Measurements from ENCODE around the gene IFI16. TPM values are rescaled to one million over a fixed set of nuclear protein-coding genes. Genes with fewer than 3 reads are reported as not detected.

The IFI16 gene
- total and polyA plus RNA-seq, 2 of the 4 experiments (the other 2 are of a cell fraction) = 45.0 to 65.3 TPM

- Histone ChIP-seq H3K56ac (ENCODE audit: extremely low read depth, insufficient read depth, low read length) (no peak overlapping the region), H3K23ac (ENCODE audit: low read depth, low read length) (no peak overlapping the region), H3K4ac (ENCODE audit: low read depth, low read length) (no peak overlapping the region), H3K27me3 (ENCODE audit: control insufficient read depth, insufficient read depth, low read length) (no peaks in the 10 kb centered on the region), H3K79me1 (ENCODE audit: low read depth in 1 of 2, low read length in 2 of 2) (no peaks in the 10 kb centered on the region), H3K14ac (replicated peaks; ENCODE audit: low read depth, low read length) (no peak overlapping the region), H2AFZ (replicated peaks; ENCODE audit: low read length, poor library complexity) (no peak overlapping the region), H2AK9ac (replicated peaks; ENCODE audit: low read depth, low read length, poor library complexity) (no peak overlapping the region), H2BK15ac (ENCODE audit: low read depth, low read length) (no peak overlapping the region), H3K36me3 (ENCODE audit: control insufficient read depth, insufficient read depth, low read length) (no peaks in the 10 kb centered on the region), H4K5ac (ENCODE audit: low read depth, low read length) (no peak overlapping the region), H3K27ac (ENCODE audit: insufficient read depth, low read length) (no peak overlapping the region), H4K20me1 (ENCODE audit: insufficient read depth, low read length) (no peaks in the 10 kb centered on the region), H3K18ac (ENCODE audit: low read depth, low read length) (no peak overlapping the region), H3K9ac (ENCODE audit: low read depth, low read length) (no peak overlapping the region), H2AK5ac (ENCODE audit: low read depth, low read length) (no peak overlapping the region), H4K91ac (ENCODE audit: insufficient read depth, low read depth, low read length) (no peak overlapping the region), H3K9me1 (ENCODE audit: insufficient read depth, low read length) (no peaks in the 10 kb centered on the region), H3K4me2 (ENCODE audit: low read depth, low read length) (no peak overlapping the region), H2BK5ac (ENCODE audit: low read depth, low read length, poor library complexity, severe bottlenecking) (no peak overlapping the region), H4K8ac (ENCODE audit: low read depth in 2 of 2, low read length in 2 of 2) (no peak overlapping the region), H3K4me3 (ENCODE audit: insufficient read depth, low read depth, low read length) (no peak overlapping the region), H2BK20ac (ENCODE audit: low read depth, low read length) (no peak overlapping the region), H3K4me1 (ENCODE audit: control insufficient read depth, insufficient read depth, low read length) (no peaks in the 10 kb centered on the region), H2BK120ac (ENCODE audit: low read depth, low read length) (no peak overlapping the region), H3K9me3 (ENCODE audit: control insufficient read depth, insufficient read depth, low read length) (no peaks in the 10 kb centered on the region)
- dilution Hi-C loops (cut with HindIII; ENCODE audit: low sequenced_read_pairs, unreplicated experiment) (no loop called here), in situ Hi-C loops (cut with MboI; ENCODE audit: low sequenced_read_pairs) (no loop called here), intact Hi-C loops (cut with micrococcal nuclease) (no loop called here)
- DNase-seq (peak; percentile 1), ATAC-seq (ENCODE audit: low read depth) (no peak)
- CTCF ChIA-PET = no interaction called here
- POLR2A ChIA-PET (ENCODE audit: unreplicated experiment) = no interaction called here
- no peak for TF ChIP-seq NFE2L2 (IDR thresholded peaks at IDR 0.05; ENCODE audit: low read depth, low read length)
- no peak for TF ChIP-seq FOS (IDR thresholded peaks at IDR 0.05; ENCODE audit: low read depth, low read length)
- no peak for TF ChIP-seq USF2 (IDR thresholded peaks at IDR 0.05; ENCODE audit: low read depth, low read length)
- TF ChIP-seq MAZ (IDR thresholded peaks at IDR 0.05; ENCODE audit: borderline replicate concordance, low read depth, low read length) = no peak
- TF ChIP-seq POLR2A (IDR thresholded peaks at IDR 0.05; ENCODE audit: low read depth, low read length) = no peak
- TF ChIP-seq RAD21 (IDR thresholded peaks at IDR 0.05; ENCODE audit: low read length) = no peak
- TF ChIP-seq SMC3 (IDR thresholded peaks at IDR 0.05; ENCODE audit: low read depth, low read length) = no peak
- no peak for TF ChIP-seq RFX5 (IDR thresholded peaks at IDR 0.05; ENCODE audit: low read depth, low read length)
- TF ChIP-seq CHD1 (IDR thresholded peaks at IDR 0.05; ENCODE audit: low read depth, low read length) = no peak
- no peak for TF ChIP-seq ELK1 (IDR thresholded peaks at IDR 0.05; ENCODE audit: borderline replicate concordance, low read depth, low read length)
- TF ChIP-seq CTCF (conservative IDR thresholded peaks at IDR 0.05; ENCODE audit: low read depth, low read length) = no peak
- no peak for TF ChIP-seq MAFK (IDR thresholded peaks at IDR 0.05; ENCODE audit: low read depth, low read length)
- no peak for TF ChIP-seq RCOR1 (IDR thresholded peaks at IDR 0.05; ENCODE audit: insufficient replicate concordance, low read length)
- no peak for TF ChIP-seq BHLHE40 (IDR thresholded peaks at IDR 0.05; ENCODE audit: low read depth, low read length)
- BruUV-seq (replicated peaks) = no TSS peak
Measured at GRCh38 chr1:158972841-158973240, 36.9 kb upstream of the IFI16 start.
